D341Med (cell line): ENCODE data around the gene HP.
A peak's percentile ranks its signal among the peaks of the same experiment; 100 is the strongest.
"Not testable (repeated sequence)": the region's sequence is repeated elsewhere in the genome, so short reads cannot be mapped to it uniquely, and the experiment has no call there.

ENCODE experiments used
- DNase-seq: peaks from one replicate; pipeline ENCODE4 v3.0.0; 2012; ENCODE audit warnings: low spot score

Gene HP

DNA sequence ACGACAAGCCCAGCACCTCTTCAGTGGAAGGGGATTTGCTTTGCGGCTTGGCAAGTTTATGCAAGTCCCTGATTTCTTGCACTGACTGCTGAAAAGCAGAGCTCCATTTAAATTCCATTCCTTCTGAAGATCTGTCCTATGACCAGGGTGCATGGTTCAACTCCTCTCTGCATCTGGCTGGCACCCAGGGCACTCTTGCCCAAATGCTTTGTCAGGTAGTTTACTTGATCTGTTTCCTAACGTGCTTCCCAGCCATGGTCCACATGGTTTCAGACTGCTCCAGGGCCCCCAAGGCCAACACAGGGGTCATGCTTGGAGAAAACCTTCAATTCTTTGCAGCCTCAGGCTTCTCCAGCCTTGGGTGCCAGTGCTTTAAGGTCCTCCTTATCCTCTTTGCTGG lies 11.2 kb upstream of the HP start:
- no peak for DNase-seq

DNA sequence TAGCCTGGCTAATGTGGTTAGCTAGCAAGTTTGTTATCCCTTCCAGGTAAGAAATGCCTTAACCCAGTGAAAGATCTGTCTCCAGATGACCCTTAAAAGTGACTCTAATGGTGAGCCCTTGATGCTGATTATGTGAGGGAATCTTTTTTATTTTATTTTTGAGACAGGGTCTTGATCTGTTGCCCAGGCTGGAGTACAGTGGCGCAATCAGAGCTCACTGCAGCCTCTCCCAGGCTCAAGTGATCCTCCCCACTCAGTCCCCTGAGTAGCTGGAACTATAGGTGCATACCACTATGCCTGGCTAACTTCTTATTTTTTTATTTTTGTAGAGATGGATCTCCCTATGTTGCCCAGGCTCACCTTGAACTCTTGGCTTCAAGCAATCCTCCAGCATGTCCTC lies 10.8 kb upstream of the HP start:
- no peak for DNase-seq

DNA sequence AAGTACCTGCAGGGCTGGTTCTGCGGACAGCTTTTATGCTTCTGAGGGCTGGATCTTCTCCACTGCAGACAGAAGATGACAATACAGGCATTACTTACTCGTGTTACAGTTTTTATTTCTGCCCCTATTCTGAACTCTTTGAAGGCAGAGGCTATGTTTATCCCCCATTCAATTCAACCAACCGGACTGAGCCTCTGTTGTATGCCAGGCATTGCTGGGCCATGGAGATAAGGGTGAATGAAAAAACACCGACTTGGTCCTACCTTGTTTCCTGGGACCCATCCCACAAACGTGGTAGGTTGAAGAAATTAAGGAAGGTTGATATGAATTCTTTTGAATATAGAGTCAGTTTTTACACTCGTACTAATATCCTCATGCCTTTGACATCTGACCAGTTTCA lies 10.0 kb upstream of the HP start:
- DNase-seq, result no peak

DNA sequence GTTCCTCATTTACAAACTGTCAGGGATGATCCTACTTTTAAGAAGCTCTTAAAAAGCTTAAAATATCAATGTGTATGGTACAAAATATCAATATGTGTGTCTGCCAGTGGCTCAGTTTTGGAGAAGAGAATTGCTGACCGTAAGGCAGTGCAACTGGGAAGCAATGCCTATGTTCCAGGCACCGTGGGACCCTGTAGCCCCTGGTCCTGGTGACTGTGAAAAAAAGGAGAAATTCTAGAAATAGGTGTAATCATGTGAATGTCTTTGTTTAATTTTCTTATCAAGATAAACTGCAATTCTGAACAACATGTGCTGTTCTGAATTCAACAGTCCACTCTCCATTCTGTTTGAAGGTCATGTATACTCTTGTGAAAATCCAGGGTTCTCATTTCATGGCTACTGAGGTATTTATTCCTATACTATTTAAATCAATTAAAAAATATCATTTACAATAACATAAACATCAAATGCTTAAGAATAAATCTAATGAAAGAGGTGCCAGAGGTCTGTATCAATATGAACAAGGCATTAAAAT lies 9.4 kb upstream of the HP start:
- no peak for DNase-seq

DNA sequence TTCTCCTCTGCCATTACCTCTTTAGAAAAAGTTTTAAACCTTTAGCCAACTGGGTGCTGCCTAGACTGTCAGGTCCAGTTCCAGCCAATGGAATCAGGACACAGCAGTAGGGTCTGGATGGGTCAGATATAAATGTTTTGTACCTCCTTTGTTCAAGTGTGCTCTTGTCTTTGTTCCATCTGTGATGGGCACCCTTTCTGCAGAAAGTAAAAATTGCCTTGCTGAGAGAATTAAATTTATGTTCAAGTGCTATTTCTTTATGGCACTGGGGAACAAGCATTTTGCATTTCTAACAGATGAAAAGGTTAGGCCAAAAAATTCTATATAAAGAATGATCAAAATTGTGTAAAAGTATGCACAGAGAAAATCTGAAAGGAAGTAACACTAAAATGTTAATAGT lies 5.2 kb upstream of the HP start:
- DNase-seq, result no peak

DNA sequence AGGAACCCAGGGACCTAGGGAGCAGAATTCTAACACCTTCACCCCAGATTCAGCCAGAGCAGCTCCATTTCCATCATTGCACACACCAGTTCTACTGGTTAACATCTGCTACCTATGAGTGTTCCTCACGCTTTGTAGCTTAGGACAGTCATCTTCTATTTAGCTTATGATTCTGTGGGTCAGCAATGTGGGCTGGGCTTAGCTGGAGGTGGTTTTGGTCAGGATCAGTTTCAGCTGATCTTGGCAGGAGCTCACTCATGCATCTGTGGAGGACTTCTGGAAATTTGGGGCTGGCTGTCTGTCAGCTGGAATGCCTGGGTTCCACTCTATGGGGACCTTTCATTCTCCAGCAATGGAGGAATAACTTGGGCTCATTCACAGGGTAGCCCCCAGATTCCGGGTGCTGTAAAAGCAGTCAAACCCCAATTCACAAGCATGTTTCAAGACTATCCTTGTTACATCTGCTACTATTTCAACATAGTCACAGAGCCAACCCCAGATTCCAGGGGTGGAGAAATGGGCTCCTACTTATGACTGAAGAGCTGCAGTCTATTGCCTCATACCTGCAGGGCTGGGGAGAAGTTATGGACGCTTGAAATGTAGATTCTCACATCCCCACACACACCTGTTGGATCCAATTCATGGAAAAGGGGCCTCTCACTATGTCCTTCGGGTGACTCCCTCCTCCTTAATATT lies 3.4 kb upstream of the HP start:
- DNase-seq, result no peak

DNA sequence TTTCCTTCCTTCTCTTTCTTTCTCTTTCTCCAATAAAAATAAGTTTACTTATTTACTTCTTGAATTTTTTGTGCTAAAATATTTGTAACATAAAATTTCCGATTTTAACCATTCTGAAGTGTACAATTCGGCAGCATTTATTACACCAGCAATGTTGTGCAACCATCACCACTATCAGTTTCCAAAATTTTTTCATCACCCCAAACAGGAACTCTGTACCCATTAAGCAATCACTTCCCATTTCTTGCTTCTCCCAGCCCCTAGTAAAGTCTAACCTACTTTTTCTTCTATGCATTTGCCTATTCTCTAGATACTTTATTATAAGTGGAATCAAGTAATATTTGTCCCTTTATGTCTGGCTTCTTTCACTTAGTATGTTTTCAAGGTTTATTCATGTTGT lies 2.5 kb upstream of the HP start:
- no peak for DNase-seq

DNA sequence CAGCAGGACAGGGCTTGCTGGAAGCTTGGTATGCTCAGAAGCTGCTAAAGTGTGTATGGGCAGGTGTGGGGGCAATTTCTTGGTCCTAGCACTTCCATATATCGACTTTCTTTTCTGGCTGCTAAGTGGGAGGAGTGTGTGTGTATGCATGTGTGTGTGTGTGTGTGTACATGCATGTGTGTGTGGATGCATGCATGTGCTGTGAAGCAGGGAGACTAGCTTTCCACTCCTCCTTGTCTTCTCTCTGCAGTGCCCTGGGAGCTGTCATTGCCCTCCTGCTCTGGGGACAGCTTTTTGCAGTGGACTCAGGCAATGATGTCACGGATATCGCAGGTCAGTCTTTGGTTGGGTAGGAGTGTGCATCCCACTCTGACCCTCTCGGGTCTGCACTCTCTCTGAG lies 1.6 kb downstream of the HP start:
- DNase-seq, result no peak

DNA sequence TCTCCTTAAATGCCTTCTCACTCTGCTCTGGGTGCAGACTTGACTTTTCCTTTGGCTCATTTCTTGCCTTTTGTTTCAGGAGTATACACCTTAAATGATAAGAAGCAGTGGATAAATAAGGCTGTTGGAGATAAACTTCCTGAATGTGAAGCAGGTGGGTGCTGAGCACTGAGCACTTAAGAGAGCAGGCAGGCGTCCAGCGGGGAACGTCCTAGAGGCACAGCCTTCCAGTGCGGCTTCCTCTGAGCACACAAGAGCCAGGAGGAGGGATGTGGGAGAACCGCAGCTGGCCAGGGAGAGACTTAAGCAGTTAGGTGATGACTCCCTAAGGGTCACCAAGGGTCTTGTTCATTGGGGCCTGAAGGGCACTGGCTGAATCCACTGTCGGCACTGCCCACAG lies 3.0 kb downstream of the HP start:
- DNase-seq, result not testable (repeated sequence)

DNA sequence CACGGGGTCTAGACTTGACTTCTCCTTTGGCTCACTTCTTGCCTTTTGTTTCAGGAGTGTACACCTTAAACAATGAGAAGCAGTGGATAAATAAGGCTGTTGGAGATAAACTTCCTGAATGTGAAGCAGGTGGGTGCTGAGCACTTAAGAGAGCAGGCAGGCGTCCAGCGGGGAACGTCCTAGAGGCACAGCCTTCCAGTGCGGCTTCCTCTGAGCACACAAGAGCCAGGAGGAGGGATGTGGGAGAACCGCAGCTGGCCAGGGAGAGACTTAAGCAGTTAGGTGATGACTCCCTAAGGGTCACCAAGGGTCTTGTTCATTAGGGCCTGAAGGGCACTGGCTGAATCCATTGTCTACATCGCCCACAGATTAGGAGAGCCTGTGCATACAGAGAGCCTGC lies 4.8 kb downstream of the HP start:
- not testable (repeated sequence) for DNase-seq

DNA sequence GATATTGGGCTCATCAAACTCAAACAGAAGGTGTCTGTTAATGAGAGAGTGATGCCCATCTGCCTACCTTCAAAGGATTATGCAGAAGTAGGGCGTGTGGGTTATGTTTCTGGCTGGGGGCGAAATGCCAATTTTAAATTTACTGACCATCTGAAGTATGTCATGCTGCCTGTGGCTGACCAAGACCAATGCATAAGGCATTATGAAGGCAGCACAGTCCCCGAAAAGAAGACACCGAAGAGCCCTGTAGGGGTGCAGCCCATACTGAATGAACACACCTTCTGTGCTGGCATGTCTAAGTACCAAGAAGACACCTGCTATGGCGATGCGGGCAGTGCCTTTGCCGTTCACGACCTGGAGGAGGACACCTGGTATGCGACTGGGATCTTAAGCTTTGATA lies 6.1 kb downstream of the HP start:
- DNase-seq, result no peak

DNA sequence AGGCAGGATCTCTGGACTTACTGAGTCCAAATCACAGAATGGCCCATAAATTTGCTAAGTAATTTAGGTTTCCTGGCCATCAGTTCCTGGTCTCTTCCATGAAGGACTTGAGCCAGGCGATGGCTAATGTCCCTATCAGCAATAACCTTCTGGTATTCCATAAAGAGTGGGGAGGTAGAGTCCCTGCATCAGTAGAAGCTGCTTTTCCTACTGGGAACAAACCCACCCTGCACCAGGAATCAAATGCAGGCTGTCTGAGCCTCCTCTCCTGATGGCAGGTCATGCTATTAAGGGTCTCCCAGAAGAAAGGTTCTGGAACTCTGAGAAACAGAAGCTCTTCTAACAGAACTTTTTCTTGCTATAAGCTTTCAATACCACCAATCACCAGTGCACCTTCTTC lies 7.3 kb downstream of the HP start:
- DNase-seq, result no peak

DNA sequence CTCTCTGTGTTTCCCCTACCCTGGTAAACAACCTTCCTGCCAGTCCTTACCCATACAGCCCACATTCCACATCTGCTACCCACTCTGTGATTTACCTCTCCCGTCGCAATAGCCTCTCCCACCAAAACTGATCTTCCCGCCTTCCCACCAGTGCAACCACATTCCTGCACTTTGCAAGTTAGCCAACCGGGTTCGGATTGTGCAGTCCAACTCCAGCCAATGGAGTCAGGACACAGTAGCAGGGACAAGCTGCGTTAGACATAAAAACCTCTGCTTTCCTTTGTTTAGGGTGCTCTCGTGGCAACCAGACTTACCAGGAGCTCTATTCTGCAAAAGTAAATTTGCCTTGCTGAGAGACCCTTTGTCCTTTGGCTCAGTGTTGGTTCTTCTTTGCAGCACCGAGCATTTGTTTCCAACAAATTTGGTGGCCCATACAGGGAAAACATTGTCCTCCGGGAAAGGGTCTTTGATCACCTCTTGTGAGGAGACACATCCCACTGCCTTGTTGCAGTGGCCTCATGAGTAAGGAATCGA lies 10.1 kb downstream of the HP start:
- no peak for DNase-seq

DNA sequence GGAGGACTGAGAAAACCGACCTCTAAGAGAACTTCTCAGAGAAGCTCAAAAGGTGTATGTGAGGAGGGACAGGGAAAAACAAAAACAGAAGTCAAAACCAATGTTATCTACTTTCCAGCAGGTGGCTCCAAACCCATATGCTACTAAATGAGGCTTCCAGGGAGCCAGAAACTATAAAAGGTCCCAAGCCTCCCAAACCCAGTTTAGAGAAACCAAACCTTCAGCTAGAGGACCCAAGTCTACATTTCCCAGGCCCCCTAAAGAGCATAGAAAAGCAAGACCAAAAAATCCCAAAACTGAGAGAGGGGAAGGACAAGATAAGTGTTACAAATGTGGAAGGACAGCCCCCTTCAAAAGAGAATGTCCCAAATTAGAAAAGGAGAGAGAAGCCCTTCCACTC lies 12.4 kb downstream of the HP start:
- peak; percentile 45 for DNase-seq

DNA sequence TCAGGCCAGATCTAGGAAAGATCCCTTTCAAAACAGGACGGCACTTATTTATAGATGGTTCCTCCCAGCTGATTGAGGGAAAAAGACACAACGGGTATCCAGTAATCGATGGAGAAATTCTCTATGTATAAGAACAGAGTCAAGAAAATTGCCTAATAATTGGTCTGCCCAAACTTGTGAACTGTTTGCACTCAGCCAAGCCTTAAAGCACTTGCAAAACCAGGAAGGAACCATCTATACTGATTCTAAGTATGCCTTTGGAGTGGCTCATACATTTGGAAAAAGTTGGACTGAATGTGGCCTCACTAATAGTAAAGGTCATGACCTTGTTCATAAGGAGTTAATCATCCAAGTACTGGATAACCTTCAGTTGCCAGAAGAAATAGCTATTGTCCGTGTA lies 14.6 kb downstream of the HP start:
- DNase-seq, result no peak

DNA sequence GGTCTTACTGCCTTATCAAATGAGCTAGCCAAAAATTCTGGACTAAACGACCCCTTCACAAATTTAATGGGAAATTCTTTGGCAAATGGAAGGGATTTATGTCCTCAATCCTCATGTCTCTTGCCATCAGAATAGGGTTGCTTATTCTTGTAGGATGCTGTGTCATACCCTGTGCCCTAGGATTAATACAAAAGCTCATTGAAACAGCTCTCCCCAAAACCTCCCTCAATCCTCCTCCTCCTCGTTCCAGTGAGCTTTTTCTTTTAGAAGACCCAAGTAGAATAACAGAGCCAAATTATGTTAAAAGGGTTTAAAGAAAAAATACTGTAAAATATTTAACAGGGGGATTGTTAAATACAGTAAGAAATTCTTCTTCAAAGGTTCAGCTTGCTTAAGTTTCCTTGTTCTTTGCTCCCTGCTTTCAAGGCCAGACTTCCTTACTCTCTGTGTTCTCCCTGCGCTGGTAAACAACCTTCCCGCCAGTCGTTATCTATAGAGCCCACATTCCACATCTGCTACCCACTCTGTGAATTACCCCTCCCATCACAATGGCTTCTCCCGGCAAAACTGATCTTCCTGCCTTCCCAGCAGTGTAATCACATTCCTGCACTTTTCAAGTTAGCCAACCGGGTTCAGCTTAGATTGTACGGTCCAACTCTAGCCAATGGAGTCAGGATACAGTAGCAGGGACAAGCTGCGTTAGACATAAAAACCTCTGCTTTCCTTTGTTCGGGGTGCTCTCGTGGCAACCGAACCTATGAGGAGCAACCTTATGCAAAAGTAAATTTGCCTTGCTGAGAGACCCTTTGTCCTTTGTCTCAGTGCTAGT lies 18.4 kb downstream of the HP start:
- no peak for DNase-seq

DNA sequence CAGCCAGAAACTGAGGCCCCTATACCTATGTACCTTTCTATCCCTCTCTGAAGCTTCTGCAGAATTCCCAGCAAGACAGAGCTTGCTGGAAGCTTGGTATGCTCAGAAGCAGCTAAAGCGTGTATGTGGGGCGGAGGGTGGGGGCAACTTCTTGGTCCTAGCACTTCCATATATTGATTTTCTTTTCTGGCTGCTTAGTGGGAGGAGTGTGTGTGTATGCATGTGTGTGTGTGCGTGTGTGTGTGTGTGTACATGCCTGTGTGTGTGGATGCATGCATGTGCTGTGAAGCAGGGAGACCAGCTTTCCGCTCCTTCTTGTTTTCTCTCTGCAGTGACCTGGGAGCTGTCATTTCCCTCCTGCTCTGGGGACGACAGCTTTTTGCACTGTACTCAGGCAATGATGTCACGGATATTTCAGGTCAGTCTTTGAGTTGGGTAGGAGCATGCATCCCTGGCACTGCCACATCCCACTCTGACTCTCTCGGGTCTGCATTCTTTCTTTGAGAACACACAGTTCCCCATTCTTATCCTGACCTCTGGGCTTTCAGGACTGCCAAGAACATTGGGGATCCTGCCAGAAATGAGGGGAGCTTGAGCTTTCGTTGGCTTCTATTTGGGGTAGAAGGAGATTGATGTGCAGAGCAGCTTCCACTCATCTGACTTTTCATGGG lies 19.4 kb downstream of the HP start:
- DNase-seq, result no peak

DNA sequence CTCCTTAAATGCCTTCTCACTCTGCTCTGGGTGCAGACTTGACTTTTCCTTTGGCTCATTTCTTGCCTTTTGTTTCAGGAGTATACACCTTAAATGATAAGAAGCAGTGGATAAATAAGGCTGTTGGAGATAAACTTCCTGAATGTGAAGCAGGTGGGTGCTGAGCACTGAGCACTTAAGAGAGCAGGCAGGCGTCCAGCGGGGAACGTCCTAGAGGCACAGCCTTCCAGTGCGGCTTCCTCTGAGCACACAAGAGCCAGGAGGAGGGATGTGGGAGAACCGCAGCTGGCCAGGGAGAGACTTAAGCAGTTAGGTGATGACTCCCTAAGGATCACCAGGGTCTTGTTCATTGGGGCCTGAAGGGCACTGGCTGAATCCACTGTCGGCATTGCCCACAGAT lies 20.8 kb downstream of the HP start:
- DNase-seq, result not testable (repeated sequence)

DNA sequence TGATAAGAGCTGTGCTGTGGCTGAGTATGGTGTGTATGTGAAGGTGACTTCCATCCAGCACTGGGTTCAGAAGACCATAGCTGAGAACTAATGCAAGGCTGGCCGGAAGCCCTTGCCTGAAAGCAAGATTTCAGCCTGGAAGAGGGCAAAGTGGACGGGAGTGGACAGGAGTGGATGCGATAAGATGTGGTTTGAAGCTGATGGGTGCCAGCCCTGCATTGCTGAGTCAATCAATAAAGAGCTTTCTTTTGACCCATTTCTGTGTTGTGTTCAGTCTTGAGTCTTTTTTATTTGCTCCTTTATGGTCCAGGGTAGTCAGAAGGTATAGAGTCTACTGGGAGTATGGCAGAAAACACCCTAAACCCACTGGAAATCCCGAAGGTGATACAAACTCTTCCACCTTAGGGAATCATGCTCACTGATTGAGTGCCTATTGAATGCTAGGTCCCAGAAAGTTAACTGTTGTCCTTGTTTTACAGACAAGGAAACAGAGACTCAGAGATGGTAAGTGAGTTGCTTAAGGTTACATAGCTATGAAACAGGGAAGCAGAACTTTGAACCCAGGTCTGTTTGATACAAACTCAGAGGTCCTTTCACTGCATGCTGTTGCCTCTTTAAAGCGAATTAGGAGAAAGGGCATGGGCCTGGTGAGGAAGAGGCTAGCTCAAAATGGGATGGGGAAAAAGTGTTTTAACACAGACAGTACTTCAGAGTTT lies 22.8 kb downstream of the HP start:
- DNase-seq, result not testable (repeated sequence)

DNA sequence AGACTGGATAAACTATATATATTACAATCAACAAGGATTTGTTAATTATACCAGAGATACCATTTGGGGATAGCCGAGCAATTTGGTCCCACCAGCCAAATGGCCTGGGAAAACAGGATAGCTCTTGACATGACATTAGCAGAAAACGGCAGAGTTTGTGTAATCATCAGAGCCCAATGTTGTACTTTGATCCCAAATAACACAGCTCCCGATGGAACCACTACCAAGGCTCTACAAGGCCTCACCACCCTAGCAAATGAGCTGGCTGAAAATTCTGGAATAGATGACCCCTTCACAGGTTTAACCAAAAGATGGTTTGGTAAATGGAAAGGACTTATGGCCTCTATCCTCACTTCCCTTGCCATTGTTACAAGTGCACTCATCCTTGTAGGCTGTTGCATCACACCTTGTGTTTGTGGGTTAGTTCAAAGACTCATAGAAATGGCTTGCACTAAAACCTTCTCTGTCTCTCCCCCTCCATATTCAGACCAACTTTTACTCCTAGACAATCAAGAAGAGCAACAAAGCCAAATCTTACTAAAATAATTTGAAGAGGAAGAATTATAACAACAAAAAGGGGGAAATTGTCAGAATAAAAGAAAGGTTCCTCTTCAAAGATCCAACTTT lies 29.6 kb downstream of the HP start:
- no peak for DNase-seq

DNA sequence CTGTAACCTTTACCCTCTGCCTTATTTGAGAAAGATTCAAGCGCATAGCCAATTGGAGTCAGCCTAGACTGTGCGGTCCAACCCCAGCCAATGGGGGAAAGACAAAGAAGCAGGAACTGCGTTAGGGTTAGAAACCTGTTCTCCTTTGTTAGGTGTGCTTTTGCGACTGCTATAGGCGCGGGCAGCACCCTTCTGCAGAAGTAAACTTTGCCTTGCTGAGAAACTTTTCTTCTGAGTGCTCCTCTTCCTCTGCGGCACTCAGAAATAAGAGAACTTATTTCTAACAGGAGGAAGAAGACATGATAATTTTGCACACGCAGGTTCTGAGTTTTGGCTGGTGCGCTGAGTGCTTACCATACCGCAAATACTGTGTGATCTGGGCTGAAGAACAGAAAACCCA lies 30.1 kb downstream of the HP start:
- DNase-seq, result no peak

DNA sequence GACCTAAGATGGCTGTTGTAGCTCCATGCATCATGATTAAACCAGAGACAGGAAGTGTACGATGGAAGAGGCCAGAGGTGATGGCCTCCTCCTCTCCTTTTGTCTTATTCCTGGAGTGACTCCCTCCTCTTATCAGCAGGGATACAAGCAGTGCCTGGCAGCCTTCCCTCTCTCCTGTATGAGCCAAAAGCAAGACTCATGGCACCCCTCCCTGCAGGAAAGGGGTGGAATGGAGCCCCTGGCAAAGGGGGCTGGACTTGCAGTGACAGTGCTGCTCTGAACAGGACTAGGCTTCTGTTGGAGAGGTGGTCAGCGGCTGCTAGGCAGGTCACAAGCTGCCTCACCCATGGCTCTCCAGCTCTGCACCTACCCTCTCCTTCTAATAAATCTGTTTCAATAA lies 30.7 kb downstream of the HP start:
- no peak for DNase-seq
